Breast epithelium (tissue), 3 donors: Measurements from ENCODE around the gene PGPEP1.

ENCODE experiments used
- POLR2AphosphoS5 ChIP-seq, 3 donors: sonication (generic); formaldehyde crosslinking; IDR thresholded peaks; one replicate each; pipeline ENCODE4 v1.6.1; 2017; ENCODE audit warnings: antibody characterized with exemption in 3 of 3
- TF ChIP-seq, protein P1 (sequence below), 3 donors: fragments of 450-650 bp; IDR thresholded peaks; one replicate each; pipeline ENCODE4 v1.5.1; 2016 to 2017; ENCODE audit warnings: antibody characterized with exemption in 3 of 3, mild to moderate bottlenecking in 3 of 3, moderate library complexity in 3 of 3

DNA sequence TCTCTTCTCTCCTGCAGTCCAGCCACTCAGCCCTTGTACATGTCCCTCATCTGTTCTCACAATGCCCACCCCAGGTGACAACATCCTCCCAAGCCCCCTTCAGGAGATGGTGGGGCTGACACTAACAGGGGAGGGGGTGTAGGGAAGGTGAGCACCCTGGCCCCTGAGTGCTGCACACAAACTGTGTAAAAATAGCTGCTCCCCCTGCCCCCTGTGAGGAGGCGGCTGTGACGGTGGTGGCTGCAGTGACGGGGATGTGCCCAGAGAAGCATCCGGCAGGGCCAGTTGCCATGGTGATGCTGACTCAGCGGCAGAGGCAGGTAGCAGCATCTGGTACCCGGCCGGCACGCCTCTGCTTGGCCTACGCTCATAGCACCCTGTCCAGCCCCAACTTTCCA, 45.9 kb upstream of the PGPEP1 start:
- TF ChIP-seq, protein P1, sequence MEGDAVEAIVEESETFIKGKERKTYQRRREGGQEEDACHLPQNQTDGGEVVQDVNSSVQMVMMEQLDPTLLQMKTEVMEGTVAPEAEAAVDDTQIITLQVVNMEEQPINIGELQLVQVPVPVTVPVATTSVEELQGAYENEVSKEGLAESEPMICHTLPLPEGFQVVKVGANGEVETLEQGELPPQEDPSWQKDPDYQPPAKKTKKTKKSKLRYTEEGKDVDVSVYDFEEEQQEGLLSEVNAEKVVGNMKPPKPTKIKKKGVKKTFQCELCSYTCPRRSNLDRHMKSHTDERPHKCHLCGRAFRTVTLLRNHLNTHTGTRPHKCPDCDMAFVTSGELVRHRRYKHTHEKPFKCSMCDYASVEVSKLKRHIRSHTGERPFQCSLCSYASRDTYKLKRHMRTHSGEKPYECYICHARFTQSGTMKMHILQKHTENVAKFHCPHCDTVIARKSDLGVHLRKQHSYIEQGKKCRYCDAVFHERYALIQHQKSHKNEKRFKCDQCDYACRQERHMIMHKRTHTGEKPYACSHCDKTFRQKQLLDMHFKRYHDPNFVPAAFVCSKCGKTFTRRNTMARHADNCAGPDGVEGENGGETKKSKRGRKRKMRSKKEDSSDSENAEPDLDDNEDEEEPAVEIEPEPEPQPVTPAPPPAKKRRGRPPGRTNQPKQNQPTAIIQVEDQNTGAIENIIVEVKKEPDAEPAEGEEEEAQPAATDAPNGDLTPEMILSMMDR (IDR thresholded peaks at IDR 0.05), result no peak
- TF ChIP-seq POLR2AphosphoS5 (IDR thresholded peaks at IDR 0.05), result no peak
